ENCODE measurements around the gene MAST2.

GRCh38 chr1:45877264-45877663 is 73.9 kb downstream of the MAST2 start:
- no peak for TF ChIP-seq POLR2A (IDR thresholded peaks at IDR 0.05; ENCODE audit: low read depth, low read length)
- TF ChIP-seq CTCF (conservative IDR thresholded peaks at IDR 0.05; ENCODE audit: low read depth, low read length): no peak
- TF ChIP-seq ELK1 (IDR thresholded peaks at IDR 0.05; ENCODE audit: borderline replicate concordance, low read depth, low read length): no peak
- TF ChIP-seq USF2 (IDR thresholded peaks at IDR 0.05; ENCODE audit: low read depth, low read length): no peak
- TF ChIP-seq RAD21 (IDR thresholded peaks at IDR 0.05; ENCODE audit: low read length): no peak

All from IMR-90 (cell line).